ENCODE data around the gene ST3GAL4.

The ST3GAL4 gene

DNA sequence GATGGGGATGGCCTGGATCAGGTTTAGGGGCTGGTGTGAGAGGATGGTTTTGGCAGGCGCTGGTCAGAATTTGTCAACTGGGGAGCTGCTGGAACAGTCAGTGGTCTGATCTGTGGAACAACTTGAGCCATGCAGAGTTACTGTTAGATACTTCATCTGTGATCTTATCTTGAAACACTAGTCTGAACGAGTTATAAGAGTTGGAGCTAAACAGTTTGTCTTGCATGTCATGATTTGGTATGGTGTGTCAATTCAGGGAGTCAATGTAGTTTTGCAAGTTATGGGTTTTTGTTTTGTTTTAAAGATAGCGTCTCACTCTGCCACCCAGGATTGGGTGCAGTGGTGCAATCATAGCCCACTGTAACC, 54.1 kb downstream of the ST3GAL4 start:
- DNase-seq: no peak

GRCh38 chr11:126410649-126411048, 55.2 kb downstream of the ST3GAL4 start:
- DNase-seq: no peak

DNA sequence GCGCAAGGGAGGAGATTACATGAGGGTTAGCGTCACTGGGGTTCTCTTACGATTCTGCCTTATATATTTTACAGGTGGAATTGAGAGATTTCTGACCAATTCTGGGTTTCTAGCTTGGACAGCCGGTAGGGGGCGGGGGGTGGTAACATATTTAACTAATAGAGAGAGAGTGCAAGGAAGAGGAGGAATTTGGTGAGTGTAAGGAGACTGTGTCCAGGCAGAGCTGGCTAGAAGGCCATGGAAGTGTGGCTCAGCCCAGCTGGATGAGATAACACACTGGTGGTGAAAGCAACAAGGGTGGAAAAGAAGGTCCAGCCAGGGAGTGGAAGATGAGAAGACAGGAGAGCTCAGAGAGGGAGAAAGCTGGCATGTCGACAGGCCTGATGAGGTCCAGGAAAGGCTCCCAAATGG, 56.5 kb downstream of the ST3GAL4 start:
- no peak for DNase-seq

DNA sequence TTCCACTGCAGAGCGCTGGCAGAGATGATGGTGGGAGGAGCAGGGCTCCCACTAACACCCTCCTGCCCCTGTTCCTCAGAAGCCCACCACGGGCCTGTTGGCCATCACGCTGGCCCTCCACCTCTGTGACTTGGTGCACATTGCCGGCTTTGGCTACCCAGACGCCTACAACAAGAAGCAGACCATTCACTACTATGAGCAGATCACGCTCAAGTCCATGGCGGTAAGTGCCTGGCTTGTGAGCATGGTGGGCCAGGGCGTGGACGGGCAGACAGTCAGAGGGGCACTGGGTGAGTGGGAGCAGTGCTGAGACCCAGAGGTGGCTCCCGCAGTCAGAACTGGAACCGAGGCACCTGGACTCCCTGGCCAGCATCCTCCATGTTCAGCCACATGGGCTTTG, 57.9 kb downstream of the ST3GAL4 start:
- no peak for DNase-seq

DNA sequence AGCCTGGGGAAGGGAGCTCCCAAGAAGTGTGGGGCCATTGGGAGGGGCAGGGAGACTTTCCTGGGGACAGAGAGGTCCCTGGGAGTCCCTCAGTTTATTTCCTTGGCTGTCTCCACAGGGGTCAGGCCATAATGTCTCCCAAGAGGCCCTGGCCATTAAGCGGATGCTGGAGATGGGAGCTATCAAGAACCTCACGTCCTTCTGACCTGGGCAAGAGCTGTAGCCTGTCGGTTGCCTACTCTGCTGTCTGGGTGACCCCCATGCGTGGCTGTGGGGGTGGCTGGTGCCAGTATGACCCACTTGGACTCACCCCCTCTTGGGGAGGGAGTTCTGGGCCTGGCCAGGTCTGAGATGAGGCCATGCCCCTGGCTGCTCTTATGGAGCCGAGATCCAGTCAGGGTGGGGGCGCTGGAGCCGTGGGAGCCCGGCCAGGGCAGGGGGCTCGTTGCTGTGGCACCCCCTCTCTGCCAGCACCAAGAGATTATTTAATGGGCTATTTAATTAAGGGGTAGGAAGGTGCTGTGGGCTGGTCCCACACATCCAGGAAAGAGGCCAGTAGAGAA, 58.4 kb downstream of the ST3GAL4 start:
- no peak for DNase-seq

DNA sequence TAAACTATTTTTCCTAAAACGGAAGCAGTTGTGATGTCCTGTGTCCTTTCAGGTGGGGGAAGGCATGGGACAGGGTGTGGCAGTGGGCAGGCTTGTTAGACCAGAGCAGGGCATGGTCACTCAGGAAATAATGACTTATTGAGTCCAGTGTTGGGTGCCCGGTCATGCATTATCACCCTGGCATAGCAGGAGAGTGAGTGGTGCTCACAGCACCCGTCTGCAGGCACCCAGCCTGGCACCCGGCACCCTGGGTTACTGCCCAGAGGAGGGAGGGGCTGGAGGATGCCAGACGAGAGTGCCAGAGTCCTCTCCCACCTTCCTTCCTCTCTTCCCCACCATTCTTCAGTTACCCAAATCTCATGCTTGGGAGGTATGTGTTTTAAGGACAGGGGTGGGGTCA, 59.1 kb downstream of the ST3GAL4 start:
- no peak for DNase-seq

- DNase-seq: no peak
Measured at GRCh38 chr11:126415128-126415527, 59.6 kb downstream of the ST3GAL4 start.

GRCh38 chr11:126415669-126416420, 60.4 kb downstream of the ST3GAL4 start:
- DNase-seq: no peak

GRCh38 chr11:126416542-126417090, 61.1 kb downstream of the ST3GAL4 start:
- peak; percentile 72 to 81 for DNase-seq

- DNase-seq: no peak
Measured at GRCh38 chr11:126417091-126417862, 61.8 kb downstream of the ST3GAL4 start.

GRCh38 chr11:126418887-126419286, 63.4 kb downstream of the ST3GAL4 start:
- DNase-seq: no peak

DNA sequence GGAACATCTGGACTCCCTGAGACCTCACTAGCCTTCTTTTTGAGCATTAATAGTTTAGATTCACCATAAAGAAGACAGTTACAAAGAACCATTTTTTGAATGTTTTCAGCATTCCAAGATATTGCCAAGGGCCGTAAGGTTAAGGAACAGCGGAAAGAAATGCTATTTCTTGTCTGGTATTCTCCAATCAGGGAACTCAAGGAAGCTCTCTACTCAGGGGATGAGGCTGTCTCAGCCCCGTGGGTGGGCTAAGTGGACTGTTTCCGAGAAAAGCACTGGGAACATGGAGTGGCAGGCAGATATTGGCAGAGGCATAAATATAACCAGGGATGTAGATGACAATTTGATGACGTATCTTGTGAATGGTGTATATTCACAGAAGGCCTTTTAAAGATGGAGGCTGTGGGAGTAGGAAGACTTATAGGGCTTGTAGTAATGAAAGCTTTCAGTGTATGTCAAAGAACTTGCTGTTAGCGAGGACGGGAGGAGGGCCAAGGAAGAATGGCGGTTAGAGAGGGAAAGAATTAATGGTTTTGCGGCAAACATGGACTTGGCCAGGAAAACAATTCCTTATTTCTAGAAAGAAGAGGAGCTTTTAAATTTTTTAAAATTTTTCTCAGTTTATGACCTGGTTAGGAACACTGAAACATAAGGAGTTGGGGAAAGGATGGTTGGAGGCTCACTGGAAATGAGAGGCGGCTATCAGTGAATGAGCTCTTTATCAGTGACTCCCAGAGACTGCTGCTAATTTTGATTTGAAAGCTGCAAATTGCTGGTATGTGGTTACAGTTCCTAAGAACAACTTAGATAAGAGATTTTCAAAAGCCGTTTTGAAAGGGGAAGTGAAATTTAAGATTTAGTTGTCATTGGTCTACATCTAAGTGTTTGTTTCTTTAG, 64.6 kb downstream of the ST3GAL4 start:
- no peak for DNase-seq

GRCh38 chr11:126420698-126421256, 65.3 kb downstream of the ST3GAL4 start:
- DNase-seq: no peak

- DNase-seq: no peak
Measured at GRCh38 chr11:126421271-126421671, 65.8 kb downstream of the ST3GAL4 start.

DNA sequence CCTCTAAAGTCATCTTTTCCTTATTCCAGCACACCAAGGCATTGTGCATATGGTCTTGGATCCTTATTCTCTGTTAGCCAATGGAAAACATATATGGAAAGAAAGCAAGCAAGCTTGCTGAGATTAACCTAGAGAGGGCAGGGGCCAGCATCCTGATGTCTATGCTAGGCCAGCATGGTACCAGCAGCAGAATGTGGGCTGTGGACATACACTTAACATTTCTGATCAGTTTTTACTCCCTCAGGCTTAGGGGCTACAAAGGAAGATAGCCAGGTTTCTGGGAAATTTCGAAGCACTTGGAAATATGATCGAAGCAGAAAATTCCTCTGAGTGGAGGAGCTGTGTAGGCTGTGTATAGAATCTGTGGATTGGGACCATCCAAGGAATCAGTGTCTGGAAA, 67.0 kb downstream of the ST3GAL4 start:
- DNase-seq: no peak

- DNase-seq: no peak
Measured at GRCh38 chr11:126423154-126423553, 67.7 kb downstream of the ST3GAL4 start.

DNA sequence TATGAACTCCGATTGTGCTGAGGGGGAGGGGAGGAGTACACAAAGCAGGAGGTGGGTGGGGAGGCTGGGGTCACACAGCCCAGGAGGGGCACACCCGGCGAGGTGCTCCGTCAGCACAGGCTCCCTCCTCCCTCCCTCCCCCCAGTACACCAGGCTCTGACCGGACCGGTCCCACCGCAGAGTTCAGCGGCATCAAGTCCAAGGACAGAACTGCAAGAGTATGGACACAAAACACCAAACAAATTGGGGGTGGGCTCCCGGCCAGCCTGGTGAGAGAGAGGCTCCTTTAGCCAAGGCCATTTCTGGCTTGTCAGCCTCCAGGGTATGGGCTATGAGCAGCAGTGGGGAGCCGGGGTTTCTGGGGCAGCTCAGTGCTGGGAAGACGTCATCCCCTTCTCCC, 68.3 kb downstream of the ST3GAL4 start:
- no peak for DNase-seq

DNA sequence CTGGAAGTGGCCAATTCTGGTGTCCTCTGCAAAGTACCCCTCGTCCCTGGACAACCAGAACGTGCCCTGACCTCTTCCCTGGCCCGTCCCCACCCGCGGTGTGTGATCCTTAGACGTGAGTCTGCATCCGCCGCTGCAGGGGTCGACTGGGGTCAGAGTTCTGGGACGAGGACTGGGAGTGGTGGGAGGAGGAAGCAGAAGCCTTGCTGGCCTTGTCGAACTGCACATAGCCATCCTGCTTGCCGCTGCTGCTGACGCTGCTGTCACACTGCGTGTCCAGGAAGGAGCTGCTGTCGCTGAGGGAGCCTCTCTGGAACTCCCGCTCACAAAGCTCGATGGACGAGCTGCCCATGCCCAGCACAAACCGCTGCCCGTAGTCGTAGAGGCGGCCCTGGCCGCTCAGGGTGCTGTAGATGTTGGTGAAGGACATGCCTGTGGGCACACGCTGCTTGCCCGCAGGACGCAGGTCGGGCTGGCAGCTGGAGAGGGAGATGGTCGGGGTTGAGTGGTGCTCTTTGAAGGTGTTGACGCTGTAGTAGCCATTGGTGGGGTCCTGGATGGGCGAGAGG, 69.1 kb downstream of the ST3GAL4 start:
- DNase-seq: no peak

GRCh38 chr11:126426106-126426505, 70.6 kb downstream of the ST3GAL4 start:
- DNase-seq: no peak

- no peak for DNase-seq
Measured at GRCh38 chr11:126426820-126427749, 71.6 kb downstream of the ST3GAL4 start.
